ENCODE results near the gene ZBTB18. TPM values are rescaled to one million over a fixed set of nuclear protein-coding genes. Genes with fewer than 3 reads are reported as not detected.

Gene ZBTB18
- total RNA-seq, 1 donor from 2014 or later: 16.7 TPM

DNA sequence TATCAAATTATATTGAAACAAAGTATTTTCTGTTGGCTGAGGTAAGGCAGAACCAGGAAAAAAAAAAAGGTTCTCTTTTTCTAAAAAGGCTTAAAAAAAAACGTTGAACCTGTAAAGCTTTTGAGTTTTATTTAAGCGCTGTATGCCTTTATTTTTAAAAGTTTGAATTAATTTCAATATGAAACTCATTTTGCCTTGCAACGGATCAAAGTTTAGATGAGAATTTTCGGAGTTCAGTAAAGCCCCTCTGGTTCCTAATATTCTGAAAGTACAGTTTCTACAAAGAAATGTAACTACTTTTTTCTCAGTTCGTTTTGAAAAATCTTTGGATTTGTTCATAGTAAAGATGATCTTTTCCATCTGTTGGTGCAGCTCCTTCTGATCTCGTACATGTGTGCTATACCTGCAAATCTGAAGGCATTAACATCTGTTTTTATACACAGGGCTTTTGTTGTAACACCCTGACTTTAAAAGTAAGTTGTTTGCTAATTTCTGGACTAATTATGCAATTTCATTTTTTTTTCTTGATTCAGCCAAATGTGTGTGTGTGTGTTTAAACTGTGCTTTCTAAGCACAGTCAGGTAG, 1.7 kb downstream of the ZBTB18 start:
- H3K9me3 Mint-ChIP-seq: no peaks in the 10 kb centered on the region
- no peak for DNase-seq (ENCODE audit: extremely low spot score, unreplicated experiment)
- no peak overlapping the region for H3K27ac Mint-ChIP-seq
- TF ChIP-seq, protein P1, sequence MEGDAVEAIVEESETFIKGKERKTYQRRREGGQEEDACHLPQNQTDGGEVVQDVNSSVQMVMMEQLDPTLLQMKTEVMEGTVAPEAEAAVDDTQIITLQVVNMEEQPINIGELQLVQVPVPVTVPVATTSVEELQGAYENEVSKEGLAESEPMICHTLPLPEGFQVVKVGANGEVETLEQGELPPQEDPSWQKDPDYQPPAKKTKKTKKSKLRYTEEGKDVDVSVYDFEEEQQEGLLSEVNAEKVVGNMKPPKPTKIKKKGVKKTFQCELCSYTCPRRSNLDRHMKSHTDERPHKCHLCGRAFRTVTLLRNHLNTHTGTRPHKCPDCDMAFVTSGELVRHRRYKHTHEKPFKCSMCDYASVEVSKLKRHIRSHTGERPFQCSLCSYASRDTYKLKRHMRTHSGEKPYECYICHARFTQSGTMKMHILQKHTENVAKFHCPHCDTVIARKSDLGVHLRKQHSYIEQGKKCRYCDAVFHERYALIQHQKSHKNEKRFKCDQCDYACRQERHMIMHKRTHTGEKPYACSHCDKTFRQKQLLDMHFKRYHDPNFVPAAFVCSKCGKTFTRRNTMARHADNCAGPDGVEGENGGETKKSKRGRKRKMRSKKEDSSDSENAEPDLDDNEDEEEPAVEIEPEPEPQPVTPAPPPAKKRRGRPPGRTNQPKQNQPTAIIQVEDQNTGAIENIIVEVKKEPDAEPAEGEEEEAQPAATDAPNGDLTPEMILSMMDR (conservative IDR thresholded peaks at IDR 0.05): no peak
- peaks cover 16% of the 10 kb centered on the region for H3K4me1 Mint-ChIP-seq (ENCODE audit: unreplicated experiment)
- no peaks in the 10 kb centered on the region for H3K27me3 Mint-ChIP-seq
- H3K36me3 Mint-ChIP-seq: no peaks in the 10 kb centered on the region
- no peak overlapping the region for H3K4me3 Mint-ChIP-seq

DNA sequence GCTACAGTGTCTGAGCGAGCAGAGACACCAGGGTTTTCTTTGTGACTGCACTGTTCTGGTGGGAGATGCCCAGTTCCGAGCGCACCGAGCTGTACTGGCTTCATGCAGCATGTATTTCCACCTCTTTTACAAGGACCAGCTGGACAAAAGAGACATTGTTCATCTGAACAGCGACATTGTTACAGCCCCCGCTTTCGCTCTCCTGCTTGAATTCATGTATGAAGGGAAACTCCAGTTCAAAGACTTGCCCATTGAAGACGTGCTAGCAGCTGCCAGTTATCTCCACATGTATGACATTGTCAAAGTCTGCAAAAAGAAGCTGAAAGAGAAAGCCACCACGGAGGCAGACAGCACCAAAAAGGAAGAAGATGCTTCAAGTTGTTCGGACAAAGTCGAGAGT, 2.7 kb downstream of the ZBTB18 start:
- Mint-ChIP-seq H3K27me3 (no peaks in the 10 kb centered on the region), H3K4me3 (no peak overlapping the region), H3K27ac (no peak overlapping the region), H3K4me1 (ENCODE audit: unreplicated experiment) (peaks cover 16% of the 10 kb centered on the region), H3K36me3 (no peaks in the 10 kb centered on the region), H3K9me3 (no peaks in the 10 kb centered on the region)
- DNase-seq (ENCODE audit: extremely low spot score, unreplicated experiment): no peak
- TF ChIP-seq, protein P1 (conservative IDR thresholded peaks at IDR 0.05): no peak

DNA sequence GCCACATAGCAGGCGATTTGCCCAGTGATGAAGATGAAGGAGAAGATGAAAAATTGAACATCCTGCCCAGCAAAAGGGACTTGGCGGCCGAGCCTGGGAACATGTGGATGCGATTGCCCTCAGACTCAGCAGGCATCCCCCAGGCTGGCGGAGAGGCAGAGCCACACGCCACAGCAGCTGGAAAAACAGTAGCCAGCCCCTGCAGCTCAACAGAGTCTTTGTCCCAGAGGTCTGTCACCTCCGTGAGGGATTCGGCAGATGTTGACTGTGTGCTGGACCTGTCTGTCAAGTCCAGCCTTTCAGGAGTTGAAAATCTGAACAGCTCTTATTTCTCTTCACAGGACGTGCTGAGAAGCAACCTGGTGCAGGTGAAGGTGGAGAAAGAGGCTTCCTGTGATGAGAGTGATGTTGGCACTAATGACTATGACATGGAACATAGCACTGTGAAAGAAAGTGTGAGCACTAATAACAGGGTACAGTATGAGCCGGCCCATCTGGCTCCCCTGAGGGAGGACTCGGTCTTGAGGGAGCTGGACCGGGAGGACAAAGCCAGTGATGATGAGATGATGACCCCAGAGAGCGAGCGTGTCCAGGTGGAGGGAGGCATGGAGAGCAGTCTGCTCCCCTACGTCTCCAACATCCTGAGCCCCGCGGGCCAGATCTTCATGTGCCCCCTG, 3.3 kb downstream of the ZBTB18 start:
- peaks cover 16% of the 10 kb centered on the region for H3K4me1 Mint-ChIP-seq (ENCODE audit: unreplicated experiment)
- no peak overlapping the region for H3K4me3 Mint-ChIP-seq
- no peak for DNase-seq (ENCODE audit: extremely low spot score, unreplicated experiment)

DNA sequence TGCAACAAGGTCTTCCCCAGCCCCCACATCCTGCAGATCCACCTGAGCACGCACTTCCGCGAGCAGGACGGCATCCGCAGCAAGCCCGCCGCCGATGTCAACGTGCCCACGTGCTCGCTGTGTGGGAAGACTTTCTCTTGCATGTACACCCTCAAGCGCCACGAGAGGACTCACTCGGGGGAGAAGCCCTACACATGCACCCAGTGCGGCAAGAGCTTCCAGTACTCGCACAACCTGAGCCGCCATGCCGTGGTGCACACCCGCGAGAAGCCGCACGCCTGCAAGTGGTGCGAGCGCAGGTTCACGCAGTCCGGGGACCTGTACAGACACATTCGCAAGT, 3.8 kb downstream of the ZBTB18 start:
- H3K36me3 Mint-ChIP-seq: no peaks in the 10 kb centered on the region
- no peak for DNase-seq (ENCODE audit: extremely low spot score, unreplicated experiment)
- H3K4me3 Mint-ChIP-seq: no peak overlapping the region
- no peaks in the 10 kb centered on the region for H3K27me3 Mint-ChIP-seq
- no peak overlapping the region for H3K27ac Mint-ChIP-seq
- H3K9me3 Mint-ChIP-seq: no peaks in the 10 kb centered on the region
- H3K4me1 Mint-ChIP-seq (ENCODE audit: unreplicated experiment): peaks cover 13% of the 10 kb centered on the region
- TF ChIP-seq, protein P1 (conservative IDR thresholded peaks at IDR 0.05): no peak

More for the DNA sequence above, 3.3 kb downstream of the ZBTB18 start:
- Mint-ChIP-seq H3K9me3 (no peaks in the 10 kb centered on the region), H3K27me3 (no peaks in the 10 kb centered on the region), H3K36me3 (no peaks in the 10 kb centered on the region), H3K27ac (no peak overlapping the region)
- TF ChIP-seq, protein P1 (conservative IDR thresholded peaks at IDR 0.05): no peak

DNA sequence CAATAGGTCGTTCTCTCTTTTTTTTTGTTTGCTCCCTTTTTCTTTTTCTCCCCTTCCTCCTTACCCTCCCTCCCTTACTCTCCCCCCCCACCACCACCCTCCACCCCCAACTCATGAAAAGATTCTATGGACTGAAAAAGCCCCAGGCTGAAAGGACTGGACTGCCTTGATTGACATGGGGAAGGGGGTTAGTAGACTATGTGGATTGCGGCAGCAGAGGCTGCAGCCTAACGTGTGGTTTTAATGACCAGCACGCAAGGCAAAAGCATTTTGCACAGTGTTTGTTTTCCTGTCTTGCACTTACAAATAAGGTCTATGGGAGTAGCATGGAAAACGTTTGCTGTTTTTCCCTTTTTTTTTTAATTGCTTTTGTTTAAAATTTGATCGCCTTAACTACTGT, 5.5 kb downstream of the ZBTB18 start:
- no peaks in the 10 kb centered on the region for H3K9me3 Mint-ChIP-seq
- no peaks in the 10 kb centered on the region for H3K27me3 Mint-ChIP-seq
- H3K27ac Mint-ChIP-seq: no peak overlapping the region
- TF ChIP-seq, protein P1 (conservative IDR thresholded peaks at IDR 0.05): no peak
- no peak overlapping the region for H3K4me3 Mint-ChIP-seq
- no peak for DNase-seq (ENCODE audit: extremely low spot score, unreplicated experiment)
- H3K36me3 Mint-ChIP-seq: no peaks in the 10 kb centered on the region
- H3K4me1 Mint-ChIP-seq (ENCODE audit: unreplicated experiment): peaks cover 4% of the 10 kb centered on the region

Data from type B pancreatic cell (in vitro differentiated cells).